DLD1 (cell line): Measurements from ENCODE around the gene DHX35.

Experiments used
- in situ Hi-C: cut with HindIII; loops from 2 replicates; pipeline ENCODE4 v1.10.0; 2017; ENCODE audit warnings: low sequenced_read_pairs

Gene DHX35

GRCh38 chr20:39016506-39016905, 54.4 kb downstream of the DHX35 start:
- in situ Hi-C loops = no loop called here

GRCh38 chr20:39019027-39019426, 56.9 kb downstream of the DHX35 start:
- in situ Hi-C loops = no loop called here

DNA sequence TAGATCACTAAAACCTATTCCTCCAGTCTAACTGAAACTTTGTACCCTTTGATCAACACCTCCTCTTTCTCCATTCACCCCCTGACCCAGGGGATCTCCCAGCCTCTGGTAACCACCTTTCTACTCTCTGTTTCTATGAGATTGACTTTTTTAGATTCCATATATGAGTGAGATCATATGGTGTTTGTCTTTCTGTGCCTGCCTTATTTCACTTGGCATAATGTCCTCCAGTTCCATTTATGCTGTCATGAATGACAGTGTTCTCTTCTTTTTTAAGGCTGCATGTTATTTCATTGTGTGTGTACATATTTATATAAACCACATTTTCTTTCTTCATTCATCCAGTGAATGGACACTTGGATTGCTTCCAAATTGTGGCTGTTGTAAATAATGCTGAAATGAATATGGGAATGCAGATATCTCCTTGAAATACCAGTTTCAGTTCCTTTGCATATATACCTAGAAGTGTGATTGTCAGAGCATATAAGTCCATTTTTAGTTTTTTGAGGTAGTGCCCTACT, 57.7 kb downstream of the DHX35 start:
- in situ Hi-C loops = no loop called here

- in situ Hi-C loops = no loop called here
Observed at GRCh38 chr20:39021748-39022147, 59.6 kb downstream of the DHX35 start.

DNA sequence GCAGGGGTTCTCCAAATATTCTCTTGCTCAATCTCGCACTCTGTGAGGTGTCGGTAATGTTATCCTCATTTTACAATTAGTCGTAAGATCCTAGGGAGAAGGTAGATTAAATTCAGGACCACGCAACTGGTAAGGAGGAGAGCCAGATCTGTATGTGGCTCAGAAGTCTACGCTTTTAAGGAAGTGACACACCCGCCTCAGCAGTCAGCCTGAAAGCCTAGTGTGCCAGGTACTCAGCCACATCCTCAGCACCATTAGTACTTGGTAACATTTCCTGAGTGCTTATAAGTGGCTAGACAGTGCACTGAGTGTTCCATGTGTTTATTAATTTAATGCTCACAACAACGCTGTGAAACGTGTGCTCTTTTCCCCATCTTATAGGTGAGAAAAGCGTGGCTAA, 63.7 kb downstream of the DHX35 start:
- in situ Hi-C loops = no loop called here

DNA sequence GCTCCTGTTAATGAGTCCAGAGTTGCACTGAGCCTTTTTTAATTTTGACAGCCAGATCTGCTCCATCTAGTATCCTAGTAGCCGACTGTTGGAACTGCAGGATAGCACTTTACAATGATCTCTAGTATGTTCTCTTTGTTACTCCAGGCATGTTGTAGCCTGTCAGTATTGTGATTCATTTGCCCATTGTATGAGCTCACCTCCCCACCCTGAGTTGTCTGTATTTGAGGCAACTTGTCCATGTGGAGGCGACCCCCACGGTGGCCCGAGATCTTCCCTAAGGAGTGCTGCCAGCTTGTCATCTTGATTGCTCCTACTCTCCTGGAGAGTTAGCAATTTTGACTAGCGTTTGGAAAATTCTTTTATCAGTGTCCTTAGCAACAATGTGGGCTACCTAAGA, 67.2 kb downstream of the DHX35 start:
- in situ Hi-C loops = no loop called here

DNA sequence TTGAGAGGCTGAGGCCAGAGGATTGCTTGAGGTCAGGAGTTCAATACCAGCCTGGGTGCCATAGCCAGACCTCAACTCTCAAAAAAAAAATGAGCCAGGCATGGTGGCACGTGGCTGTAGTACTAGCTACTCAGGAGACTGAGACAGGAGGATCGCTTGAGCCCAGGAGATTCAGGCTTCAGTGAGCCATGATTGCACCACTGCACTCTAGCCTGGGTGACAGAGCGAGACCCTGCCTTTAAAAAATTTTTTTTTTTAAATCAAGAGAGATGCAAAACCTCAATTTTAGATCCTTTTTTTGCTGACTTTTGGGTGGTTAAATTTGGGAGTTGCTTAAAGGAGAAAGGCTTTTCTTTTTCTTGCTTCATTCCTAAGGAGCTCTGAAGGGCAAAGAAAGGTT, 70.9 kb downstream of the DHX35 start:
- in situ Hi-C loops = no loop called here

GRCh38 chr20:39036011-39036410, 73.9 kb downstream of the DHX35 start:
- in situ Hi-C loops = no loop called here

DNA sequence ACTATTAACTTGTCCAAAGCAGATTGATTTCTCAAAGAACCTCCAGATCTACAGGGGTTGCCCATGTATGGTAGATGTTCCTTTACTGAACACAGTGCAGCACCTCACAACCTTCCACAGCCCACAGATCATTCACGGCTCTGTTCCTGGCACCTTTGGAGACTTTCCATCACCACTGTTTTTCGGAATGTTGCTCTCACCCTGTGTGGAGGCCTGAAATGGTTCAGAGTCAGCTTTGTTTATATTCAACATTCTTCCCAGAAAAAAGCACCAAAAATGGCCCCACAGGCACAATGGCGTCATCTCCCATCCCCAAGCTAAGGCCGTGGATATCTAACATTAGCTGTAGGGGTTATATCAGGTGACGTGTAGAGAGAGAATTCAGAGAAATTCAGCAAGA, 74.7 kb downstream of the DHX35 start:
- in situ Hi-C loops = no loop called here

DNA sequence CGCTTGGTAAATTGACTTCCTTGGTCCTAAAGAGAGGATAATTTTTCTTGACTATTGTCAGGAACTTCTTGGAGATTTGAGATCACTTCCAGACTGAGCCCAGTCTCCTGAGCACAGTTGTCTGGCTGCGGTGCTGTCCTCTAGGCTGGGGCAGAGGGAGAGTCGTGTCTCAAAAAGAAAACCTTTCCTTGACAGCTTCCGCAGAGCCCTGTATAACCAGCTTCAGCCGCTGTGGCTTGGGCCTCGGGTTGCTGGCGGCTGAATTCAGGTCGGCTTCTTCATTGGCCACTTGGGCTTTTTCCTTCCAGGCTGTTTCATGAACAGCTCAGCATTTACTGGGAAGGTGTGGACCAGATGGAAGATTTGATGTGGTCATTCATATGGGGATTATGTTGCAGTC, 75.9 kb downstream of the DHX35 start:
- in situ Hi-C loops = no loop called here

DNA sequence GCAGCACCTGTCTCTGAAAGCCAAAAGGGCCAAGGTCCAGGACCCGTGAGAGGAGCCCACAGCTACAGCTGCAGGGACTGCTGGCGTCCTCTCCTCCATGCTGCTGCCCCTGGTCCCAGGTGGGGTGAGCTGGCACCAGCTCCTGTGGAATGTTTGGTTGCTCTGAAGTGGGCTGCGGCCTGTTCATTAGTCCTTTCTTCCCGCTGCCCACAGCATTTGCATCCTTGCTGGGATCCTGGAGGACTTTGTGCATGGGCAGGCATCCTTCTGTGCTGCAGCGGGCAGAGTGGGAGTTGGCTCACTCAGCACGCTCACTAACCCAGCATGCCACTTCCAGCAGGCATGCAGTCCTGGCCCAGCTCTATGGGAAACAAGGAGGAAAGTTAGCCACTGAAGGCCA, 76.4 kb downstream of the DHX35 start:
- in situ Hi-C loops = no loop called here

DNA sequence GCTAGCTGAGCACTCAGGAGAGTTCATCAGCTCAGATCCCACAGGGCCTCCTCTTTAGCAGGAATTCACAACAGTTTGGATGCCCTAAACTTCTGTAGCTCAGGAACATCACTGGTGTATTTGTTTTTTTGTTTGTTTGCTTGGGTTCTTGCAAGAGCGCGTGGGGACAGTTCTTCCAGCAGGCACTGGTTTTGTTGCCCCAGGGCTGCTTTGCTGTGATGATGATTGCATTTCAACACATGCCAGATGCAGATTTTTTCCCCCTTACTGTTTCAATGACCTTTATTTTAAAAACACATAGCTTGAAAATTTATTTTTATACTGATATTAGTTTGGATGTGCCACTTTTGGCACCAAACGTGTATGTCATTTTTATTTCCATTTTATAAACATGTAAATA, 77.1 kb downstream of the DHX35 start:
- in situ Hi-C loops = no loop called here

GRCh38 chr20:39040116-39040515, 78.0 kb downstream of the DHX35 start:
- in situ Hi-C loops = no loop called here

GRCh38 chr20:39041067-39041466, 78.9 kb downstream of the DHX35 start:
- in situ Hi-C loops = no loop called here

DNA sequence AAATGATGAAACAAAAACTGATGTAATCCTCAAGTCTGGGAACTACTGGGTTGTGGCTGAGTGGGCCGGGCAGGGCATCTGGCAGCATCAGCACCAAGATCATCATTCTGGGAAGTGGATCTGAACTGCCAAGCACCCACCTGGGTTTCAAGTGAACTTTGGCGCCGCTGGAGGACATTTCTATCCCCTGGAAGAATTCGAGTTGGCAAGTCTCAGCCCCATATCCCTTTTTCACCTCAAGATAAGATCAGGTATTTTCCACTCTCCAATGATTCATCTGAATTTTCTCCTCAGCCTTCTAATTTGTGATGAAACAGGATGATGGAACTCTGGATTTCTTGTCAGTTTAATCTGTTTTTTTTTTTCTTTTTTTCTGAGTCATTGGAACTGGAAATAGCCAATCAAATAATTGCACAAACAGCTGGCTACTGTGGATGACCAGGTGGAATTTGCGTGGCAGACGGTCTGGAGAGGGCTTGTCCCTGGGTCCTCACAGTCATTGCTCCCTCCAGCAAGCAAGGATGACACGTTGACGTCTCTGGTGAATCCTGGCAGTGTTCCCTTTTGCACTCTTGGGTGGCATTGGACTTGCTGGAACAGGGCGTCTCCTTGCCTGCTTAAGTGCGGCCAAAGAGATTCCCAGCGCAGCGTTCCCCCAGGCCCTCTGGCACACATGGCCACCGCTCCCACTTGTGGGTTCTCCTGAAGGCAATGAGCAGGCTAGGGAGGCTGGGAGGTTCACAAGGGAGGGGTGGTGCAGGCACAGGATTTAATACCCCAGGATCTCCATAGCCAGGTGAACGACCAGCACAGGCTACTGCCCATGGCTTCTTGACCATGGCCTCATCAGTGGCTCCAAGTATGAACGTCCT, 80.4 kb downstream of the DHX35 start:
- in situ Hi-C loops = no loop called here

DNA sequence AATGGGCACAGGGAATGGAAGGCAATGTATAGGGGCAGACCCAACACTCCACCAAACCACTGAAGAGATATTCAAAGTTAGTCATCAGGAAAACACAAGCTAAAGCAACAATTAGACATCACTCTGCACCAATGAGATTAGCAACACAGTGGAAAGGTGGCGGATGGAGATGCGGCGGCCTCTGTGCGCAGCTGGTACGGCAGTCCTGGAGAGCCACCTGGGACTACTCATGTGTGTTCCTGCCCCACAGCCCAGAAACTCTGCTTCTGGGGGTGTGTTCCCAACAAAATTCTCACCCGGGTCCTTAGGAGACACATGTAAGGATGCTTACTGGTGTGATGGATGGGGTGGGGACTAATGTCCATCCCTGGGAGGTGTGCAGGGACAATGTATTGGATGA, 82.4 kb downstream of the DHX35 start:
- in situ Hi-C loops = no loop called here

GRCh38 chr20:39045676-39046075, 83.5 kb downstream of the DHX35 start:
- in situ Hi-C loops = no loop called here

- in situ Hi-C loops = no loop called here
Observed at GRCh38 chr20:39047417-39047985, 85.4 kb downstream of the DHX35 start.

DNA sequence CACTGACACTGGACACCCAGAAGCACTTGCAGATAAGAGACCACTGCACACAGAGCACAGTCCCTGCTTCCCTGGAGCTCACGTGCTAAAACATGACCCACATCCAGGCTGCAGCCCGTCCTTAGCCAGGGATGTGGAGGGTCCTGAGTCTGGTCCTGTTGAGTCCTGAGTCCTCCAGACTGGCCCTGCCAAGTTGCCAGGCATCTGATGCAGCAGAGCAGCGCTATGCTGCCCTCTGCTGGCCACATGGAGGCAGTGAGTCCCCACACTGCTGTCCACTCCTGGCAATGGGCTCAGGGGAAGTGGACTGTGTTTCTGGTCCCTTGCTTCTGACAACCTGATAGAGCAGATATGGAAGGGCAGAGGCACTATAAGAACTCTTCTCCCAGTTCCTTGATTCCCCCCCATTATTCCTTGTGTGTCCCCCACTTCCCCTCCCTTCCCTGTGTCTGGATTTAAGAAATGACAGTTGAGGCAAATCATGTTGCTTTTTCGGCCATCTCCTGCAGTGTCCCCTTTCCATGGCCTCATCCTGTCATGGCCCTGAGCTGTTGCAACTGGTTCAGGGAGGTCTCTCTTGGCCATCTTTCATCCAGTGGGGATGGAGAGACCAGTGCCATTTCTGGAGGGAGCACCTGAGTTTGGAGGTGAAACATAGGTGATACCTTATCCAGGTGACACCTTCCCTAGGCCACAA, 86.0 kb downstream of the DHX35 start:
- in situ Hi-C loops = no loop called here

DNA sequence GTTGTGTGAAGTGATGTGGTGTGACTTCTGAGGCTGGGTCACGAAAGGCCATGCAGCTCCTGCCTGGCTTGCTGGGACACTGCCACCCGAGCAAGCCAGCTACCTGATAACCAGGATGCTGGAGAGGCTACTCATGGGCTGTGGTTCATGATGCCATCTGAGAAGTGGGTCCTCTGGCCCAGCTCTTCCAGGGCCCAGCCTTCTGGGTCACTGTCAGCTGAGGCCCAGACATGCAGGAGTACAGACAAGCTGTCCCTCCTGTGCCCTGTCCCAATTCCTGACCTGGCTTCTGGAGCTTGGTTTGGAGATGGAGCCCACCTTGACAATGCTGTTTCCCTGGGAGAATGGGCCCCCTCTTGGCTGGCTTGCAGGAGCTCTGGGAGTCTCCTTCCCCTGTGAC, 87.0 kb downstream of the DHX35 start:
- in situ Hi-C loops = no loop called here

DNA sequence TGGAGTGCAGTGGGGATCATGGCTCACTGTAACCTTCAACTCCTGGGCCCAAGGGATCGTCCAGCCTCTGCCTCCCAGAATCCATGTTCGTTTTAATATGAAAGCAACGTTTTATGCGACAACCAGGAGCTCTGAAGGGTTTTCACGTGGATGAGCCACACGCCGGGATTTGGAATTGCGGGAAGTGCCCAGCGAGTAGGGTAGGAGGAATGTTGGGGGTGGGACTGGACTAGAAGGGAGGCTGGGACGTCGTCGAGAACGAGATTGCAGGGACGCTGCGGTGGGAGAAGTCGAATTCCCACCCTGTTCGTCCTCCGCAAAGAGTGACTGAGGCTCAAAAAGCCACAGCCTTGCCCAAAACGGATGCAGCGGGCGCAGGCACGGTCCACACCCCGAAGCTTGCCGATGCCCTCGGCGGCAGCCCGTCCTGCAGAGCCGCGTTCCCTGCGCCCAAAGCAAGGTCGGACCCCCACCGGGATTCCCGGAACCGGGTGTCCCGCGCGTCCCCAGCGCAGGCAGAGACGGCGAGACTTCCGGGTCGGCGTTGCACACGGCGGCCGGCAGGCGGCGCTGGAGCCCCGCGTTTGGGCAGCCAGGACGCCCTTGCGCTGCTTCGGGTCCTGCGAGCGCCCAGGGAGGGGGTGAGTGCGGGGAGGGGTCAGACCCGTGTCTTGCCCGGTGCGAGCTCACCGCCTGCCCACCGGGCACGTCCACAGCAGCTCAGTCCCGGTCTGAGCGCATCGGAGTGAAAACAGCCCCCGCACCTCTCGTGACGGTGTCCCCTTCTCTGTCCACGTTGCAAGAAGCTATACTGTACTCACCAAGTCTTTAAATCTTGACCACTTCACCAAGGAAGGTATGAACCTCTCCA, 87.8 kb downstream of the DHX35 start:
- in situ Hi-C loops = no loop called here
